HepG2 (cell line): ENCODE results near the gene ABCC3. TPM values are rescaled to one million over a fixed set of nuclear protein-coding genes. Genes with fewer than 3 reads are reported as not detected.
A peak's percentile ranks its signal among the peaks of the same experiment; 100 is the strongest.

Experiments used
- ATAC-seq: fragments of 200-7000 bp; cut with Tn5 transposase; 3 replicates; pipeline ENCODE4 v1.9.1; 2020; ENCODE audit warnings: mild to moderate bottlenecking, moderate library complexity
- BruUV-seq: library from RNA; stranded (reverse); fragments of 400-500 nt; replicated peaks from 2 replicates; lab custom pipeline; 2021; lab: Mats Ljungman, UMichigan
- CTCF ChIA-PET: fragments of 300-600 bp; formaldehyde crosslinking; extraction: SDS; loops from one replicate; lab custom pipeline; 2021; ENCODE audit warnings: low total read pairs, inconsistent platforms, low intra/inter-chr PET ratio; lab: Yijun Ruan, JAX
- POLR2A ChIA-PET: fragments of 350-600 bp; sonication (Branson Sonifier 250); formaldehyde crosslinking; loops from one replicate; lab custom pipeline; 2020; ENCODE audit warnings: antibody characterized with exemption, inconsistent platforms; lab: Yijun Ruan, JAX
- DNase-seq: peaks from one replicate; pipeline ENCODE4 v3.0.0-alpha.2; 2015; ENCODE audit warnings: low spot score
- FAIRE-seq: peaks from 3 replicates; lab custom pipeline; 2011; peaks lifted over from hg19 to GRCh38; lab: Jason Lieb, UNC
- H2AFZ ChIP-seq: one replicate; pipeline ENCODE4 v1.6.1; 2011; ENCODE audit warnings: low read length, inconsistent platforms
- H3K27ac ChIP-seq: fragments of 300-600 bp; 3 replicates; pipeline ENCODE4 v1.8.0; 2011; ENCODE audit warnings: mixed run types, mild to moderate bottlenecking, mixed read lengths, low read length, inconsistent platforms; ENCODE audit not compliant: insufficient read depth; ENCODE audit errors: extremely low read length
- H3K27me3 ChIP-seq, 2 experiments: fragments of 200-600 bp in 1 of 2; 2 replicates in 1 of 2; 3 replicates in 1 of 2; pipeline versions ENCODE4 v1.6.0 to v1.8.0; 2011; ENCODE audit warnings: low read length in 2 of 2, mild to moderate bottlenecking in 2 of 2, moderate library complexity in 2 of 2, inconsistent platforms in 1 of 2; ENCODE audit not compliant: insufficient read depth in 2 of 2, control insufficient read depth in 1 of 2
- H3K36me3 ChIP-seq, 2 experiments: fragments of 200-600 bp in 1 of 2; replicated peaks in 1 of 2; 2 replicates in 1 of 2; 3 replicates in 1 of 2; pipeline versions ENCODE4 v1.5.1 to v1.8.0; 2011; ENCODE audit warnings: low read length in 2 of 2, inconsistent platforms in 1 of 2; ENCODE audit not compliant: insufficient read depth in 2 of 2, control insufficient read depth in 1 of 2
- H3K4me1 ChIP-seq: 2 replicates; pipeline ENCODE4 v1.5.1; 2012; ENCODE audit warnings: low read length, inconsistent platforms; ENCODE audit not compliant: insufficient read depth
- H3K4me2 ChIP-seq: 2 replicates; pipeline ENCODE4 v1.6.0; 2011; ENCODE audit warnings: low read depth, low read length, inconsistent platforms
- H3K4me3 ChIP-seq, 3 experiments: fragments of 200-600 bp in 1 of 3; sonication (generic), shearing (Covaris generic) in 1 of 3; replicated peaks in 1 of 3; 2 replicates each; pipeline ENCODE4 v1.5.1; 2011 to 2016; ENCODE audit warnings: low read length in 3 of 3, inconsistent platforms in 2 of 3, low read depth in 2 of 3, mild to moderate bottlenecking in 2 of 3, control low read depth in 1 of 3, mixed read lengths in 1 of 3; ENCODE audit not compliant: insufficient read depth in 1 of 3
- H3K79me2 ChIP-seq: one replicate; pipeline ENCODE4 v1.6.1; 2011; ENCODE audit warnings: low read length, inconsistent platforms; ENCODE audit not compliant: insufficient read depth
- H3K9ac ChIP-seq: 2 replicates; pipeline ENCODE4 v1.6.0; 2011; ENCODE audit warnings: mild to moderate bottlenecking, low read depth, low read length, inconsistent platforms; ENCODE audit not compliant: insufficient read depth
- H3K9me3 ChIP-seq: 2 replicates; pipeline ENCODE4 v1.5.1; 2012; ENCODE audit warnings: mild to moderate bottlenecking, low read length
- H4K20me1 ChIP-seq: 2 replicates; pipeline ENCODE4 v1.6.0; 2011; ENCODE audit warnings: inconsistent platforms, mild to moderate bottlenecking, low read length, moderate library complexity; ENCODE audit not compliant: insufficient read depth
- HHEX ChIP-seq: IDR thresholded peaks from 2 replicates; pipeline ENCODE4 v1.6.1; 2016; ENCODE audit warnings: control low read depth
- NFIB ChIP-seq: sonication (generic); formaldehyde crosslinking; IDR thresholded peaks from 2 replicates; pipeline ENCODE4 v1.9.0; 2021; ENCODE audit warnings: missing genetic modification reagents, mild to moderate bottlenecking, borderline replicate concordance
- PAF1 ChIP-seq: IDR thresholded peaks from 2 replicates; pipeline ENCODE4 v1.6.1; 2016; ENCODE audit warnings: missing genetic modification reagents, missing compliant biosample characterization
- SSRP1 ChIP-seq: IDR thresholded peaks from 2 replicates; pipeline ENCODE4 v1.6.1; 2016; ENCODE audit warnings: control low read depth
- TCF7L2 ChIP-seq: IDR thresholded peaks from 2 replicates; pipeline ENCODE4 v1.6.1; 2011; ENCODE audit warnings: mild to moderate bottlenecking, low read depth, low read length, moderate library complexity
- XBP1 ChIP-seq: sonication (generic); formaldehyde crosslinking; IDR thresholded peaks from 2 replicates; pipeline ENCODE4 v1.5.0; 2020; ENCODE audit warnings: missing genetic modification reagents
- ZNF124 ChIP-seq: sonication (generic); formaldehyde crosslinking; IDR thresholded peaks from 2 replicates; pipeline ENCODE4 v1.4.0; 2020; ENCODE audit warnings: missing genetic modification reagents
- ZNF3 ChIP-seq: IDR thresholded peaks from 2 replicates; pipeline ENCODE4 v1.7.0; 2017; ENCODE audit warnings: inconsistent platforms
- ZNF577 ChIP-seq: sonication (generic); formaldehyde crosslinking; IDR thresholded peaks from 2 replicates; pipeline ENCODE4 v1.4.0; 2020; ENCODE audit warnings: mild to moderate bottlenecking, low read depth, missing genetic modification reagents, borderline replicate concordance
- WGBS: methylation state at CpG from one replicate; pipeline ENCODE4 v1.1.6; 2017; ENCODE audit warnings: low lambda C conversion rate; 5-methylcytosine and 5-hydroxymethylcytosine counted together
- in situ Hi-C: cut with HindIII; loops from 2 replicates; pipeline ENCODE4 v1.10.0; 2017; ENCODE audit warnings: low pct_unique_long_range_greater_than_20kb; ENCODE audit not compliant: extremely low pct_ligation_motif_present
- intact Hi-C: fragments of 100-400 bp; cut with micrococcal nuclease; formaldehyde crosslinking; loops from one replicate; pipeline ENCODE4 v1.10.0; 2022; ENCODE audit not compliant: unreplicated experiment
- polyA plus RNA-seq, 8 experiments: library from polyadenylated mRNA; depleted of rRNA in 3 of 8; stranded (reverse) in 7 of 8; unstranded in 1 of 8; fragments of >200 nt; fragmentation: Illumina TruSeq in 4 of 8; extraction: Trizol in 4 of 8; gene quantifications; 2 replicates each; pipeline versions ENCODE4 v1.2.1 to v1.2.3, GENCODE V29; 2011 to 2016; ENCODE audit warnings: low read depth in 4 of 8, missing spikeins in 1 of 8, mixed read lengths in 1 of 8; ENCODE audit not compliant: insufficient read depth in 1 of 8
- total RNA-seq, 5 experiments: library from RNA; depleted of rRNA; stranded (reverse); fragments of >200 nt; fragmentation: Illumina TruSeq; extraction: Trizol; gene quantifications; 2 replicates each; pipeline ENCODE4 v1.2.3, GENCODE V29; 2016; ENCODE audit warnings: low read depth in 1 of 5
- TF ChIP-seq, protein P1 (sequence below): sonication (generic); formaldehyde crosslinking; IDR thresholded peaks from 2 replicates; pipeline ENCODE4 v1.4.0; 2020; ENCODE audit warnings: mild to moderate bottlenecking, low read depth, missing genetic modification reagents
- TF ChIP-seq, protein P2 (sequence below): sonication (generic); formaldehyde crosslinking; conservative IDR thresholded peaks from 2 replicates; pipeline ENCODE4 v1.4.0; 2020; ENCODE audit warnings: missing genetic modification reagents
- TF ChIP-seq, protein P3 (sequence below): sonication (generic); formaldehyde crosslinking; IDR thresholded peaks from 2 replicates; pipeline ENCODE4 v1.8.1; 2022; ENCODE audit warnings: mild to moderate bottlenecking, missing genetic modification reagents
- TF ChIP-seq, protein P4 (sequence below): sonication (generic); formaldehyde crosslinking; IDR thresholded peaks from 2 replicates; pipeline ENCODE4 v1.5.0; 2020; ENCODE audit warnings: missing genetic modification reagents
- TF ChIP-seq, protein P5 (sequence below): IDR thresholded peaks from 2 replicates; pipeline ENCODE4 v1.6.1; 2016; ENCODE audit warnings: missing biosample characterization, missing genetic modification reagents, low read depth

ABCC3 gene
- total and polyA plus RNA-seq, 2 of the 13 experiments (the other 11 are each of a cell fraction or from before 2014, with no cell fraction given): 25.2 to 50.7 TPM

DNA sequence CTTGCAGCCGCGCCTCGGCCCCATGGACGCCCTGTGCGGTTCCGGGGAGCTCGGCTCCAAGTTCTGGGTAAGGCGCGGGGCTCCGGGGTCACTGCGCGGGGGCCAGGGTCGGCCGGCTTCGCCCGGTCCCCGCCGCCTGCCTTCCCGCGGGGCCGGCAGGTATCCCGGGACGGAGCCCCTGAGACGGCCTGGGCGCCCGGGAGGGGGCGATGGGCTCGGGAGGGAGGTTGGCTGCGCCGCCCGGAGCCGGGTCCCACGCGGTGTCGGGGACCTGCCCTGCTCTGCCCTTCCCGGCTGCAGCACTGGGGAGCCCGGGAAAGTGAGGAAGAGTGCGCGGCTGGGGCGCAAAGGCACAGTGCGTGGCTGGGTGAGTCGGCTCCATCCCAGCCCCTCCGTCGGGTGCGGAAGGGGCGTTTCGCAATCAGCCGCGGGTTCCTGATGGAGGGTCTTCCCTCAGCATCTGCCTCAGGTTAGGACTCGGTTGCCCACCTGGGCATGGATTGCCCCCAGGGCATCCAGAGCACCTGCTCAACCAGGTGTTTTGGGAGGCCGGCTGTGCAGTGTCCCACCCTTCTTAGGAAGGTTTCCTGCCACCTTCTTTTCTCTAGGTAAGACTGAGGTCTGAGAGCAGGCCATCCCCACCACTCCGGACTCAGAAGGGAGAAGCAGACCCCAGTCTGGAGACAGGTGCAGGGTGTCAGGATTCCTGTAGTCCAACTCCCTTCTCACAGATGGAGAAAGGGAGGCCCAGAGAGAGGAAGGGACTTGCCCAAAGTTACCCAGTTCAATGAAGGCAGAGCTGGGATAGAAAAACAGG is 442 bp downstream of the ABCC3 start:
- Histone ChIP-seq H3K9ac (peak overlapping the region; percentile 70), H3K4me1 (peaks cover 95% of the 10 kb centered on the region), H3K4me3 (peak overlapping the region; percentile 71 to 82 (median 76)), H3K27me3 (peaks cover 0 to 19% of the 10 kb centered on the region in 2 experiments; a peak in 2 of 5 replicates), H3K79me2 (peaks cover 9% of the 10 kb centered on the region), H3K36me3 (no peaks in the 10 kb centered on the region), H3K4me2 (peak overlapping the region; percentile 87), H3K27ac (peak overlapping the region; percentile 73), H4K20me1 (no peaks in the 10 kb centered on the region), H2AFZ (no peak overlapping the region), H3K9me3 (no peaks in the 10 kb centered on the region)
- POLR2A ChIA-PET: interaction anchor here (0.5 to 19.8 kb wide), 12 partner anchors 8 to 128 kb away, joined by 3 to 839 read pairs (median 5); partner anchors contain the start of gene ANKRD40
- intact Hi-C loops (loop anchor here (2.0 kb wide), 1 partner anchor 52 kb away; no protein-coding TSS in a partner anchor), in situ Hi-C loops (no loop called here)
- FAIRE-seq (no peak), DNase-seq (no peak), ATAC-seq (peak; percentile 19)
- CTCF ChIA-PET: interaction anchor here (0.5 kb wide), 1 partner anchor 70 kb away, joined by 3 read pairs; no protein-coding TSS in a partner anchor
- no TSS peak for BruUV-seq
- under 1% methylated on average over 21 of the region's 52 CpGs for WGBS
- TF ChIP-seq NFIB (CRISPR knock-in tag) (no peak), PAF1 (CRISPR knock-in tag) (no peak), XBP1 (CRISPR knock-in tag) (no peak), ZNF577 (no peak), ZNF124 (no peak), SSRP1 (CRISPR knock-in tag) (peak; percentile 31; the same call in 1 of the 2 replicates), ZNF3 (no peak), TCF7L2 (no peak), HHEX (CRISPR knock-in tag) (no peak)
- TF ChIP-seq, protein P1, sequence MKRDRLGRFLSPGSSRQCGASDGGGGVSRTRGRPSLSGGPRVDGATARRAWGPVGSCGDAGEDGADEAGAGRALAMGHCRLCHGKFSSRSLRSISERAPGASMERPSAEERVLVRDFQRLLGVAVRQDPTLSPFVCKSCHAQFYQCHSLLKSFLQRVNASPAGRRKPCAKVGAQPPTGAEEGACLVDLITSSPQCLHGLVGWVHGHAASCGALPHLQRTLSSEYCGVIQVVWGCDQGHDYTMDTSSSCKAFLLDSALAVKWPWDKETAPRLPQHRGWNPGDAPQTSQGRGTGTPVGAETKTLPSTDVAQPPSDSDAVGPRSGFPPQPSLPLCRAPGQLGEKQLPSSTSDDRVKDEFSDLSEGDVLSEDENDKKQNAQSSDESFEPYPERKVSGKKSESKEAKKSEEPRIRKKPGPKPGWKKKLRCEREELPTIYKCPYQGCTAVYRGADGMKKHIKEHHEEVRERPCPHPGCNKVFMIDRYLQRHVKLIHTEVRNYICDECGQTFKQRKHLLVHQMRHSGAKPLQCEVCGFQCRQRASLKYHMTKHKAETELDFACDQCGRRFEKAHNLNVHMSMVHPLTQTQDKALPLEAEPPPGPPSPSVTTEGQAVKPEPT (CRISPR knock-in tag): no peak
- TF ChIP-seq, protein P2, sequence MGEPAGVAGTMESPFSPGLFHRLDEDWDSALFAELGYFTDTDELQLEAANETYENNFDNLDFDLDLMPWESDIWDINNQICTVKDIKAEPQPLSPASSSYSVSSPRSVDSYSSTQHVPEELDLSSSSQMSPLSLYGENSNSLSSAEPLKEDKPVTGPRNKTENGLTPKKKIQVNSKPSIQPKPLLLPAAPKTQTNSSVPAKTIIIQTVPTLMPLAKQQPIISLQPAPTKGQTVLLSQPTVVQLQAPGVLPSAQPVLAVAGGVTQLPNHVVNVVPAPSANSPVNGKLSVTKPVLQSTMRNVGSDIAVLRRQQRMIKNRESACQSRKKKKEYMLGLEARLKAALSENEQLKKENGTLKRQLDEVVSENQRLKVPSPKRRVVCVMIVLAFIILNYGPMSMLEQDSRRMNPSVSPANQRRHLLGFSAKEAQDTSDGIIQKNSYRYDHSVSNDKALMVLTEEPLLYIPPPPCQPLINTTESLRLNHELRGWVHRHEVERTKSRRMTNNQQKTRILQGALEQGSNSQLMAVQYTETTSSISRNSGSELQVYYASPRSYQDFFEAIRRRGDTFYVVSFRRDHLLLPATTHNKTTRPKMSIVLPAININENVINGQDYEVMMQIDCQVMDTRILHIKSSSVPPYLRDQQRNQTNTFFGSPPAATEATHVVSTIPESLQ (CRISPR knock-in tag): no peak
- TF ChIP-seq, protein P3, sequence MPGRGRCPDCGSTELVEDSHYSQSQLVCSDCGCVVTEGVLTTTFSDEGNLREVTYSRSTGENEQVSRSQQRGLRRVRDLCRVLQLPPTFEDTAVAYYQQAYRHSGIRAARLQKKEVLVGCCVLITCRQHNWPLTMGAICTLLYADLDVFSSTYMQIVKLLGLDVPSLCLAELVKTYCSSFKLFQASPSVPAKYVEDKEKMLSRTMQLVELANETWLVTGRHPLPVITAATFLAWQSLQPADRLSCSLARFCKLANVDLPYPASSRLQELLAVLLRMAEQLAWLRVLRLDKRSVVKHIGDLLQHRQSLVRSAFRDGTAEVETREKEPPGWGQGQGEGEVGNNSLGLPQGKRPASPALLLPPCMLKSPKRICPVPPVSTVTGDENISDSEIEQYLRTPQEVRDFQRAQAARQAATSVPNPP (CRISPR knock-in tag): 0 out of 2 replicates have a peak, but pooled peaks have one; percentile 17
- TF ChIP-seq, protein P4, sequence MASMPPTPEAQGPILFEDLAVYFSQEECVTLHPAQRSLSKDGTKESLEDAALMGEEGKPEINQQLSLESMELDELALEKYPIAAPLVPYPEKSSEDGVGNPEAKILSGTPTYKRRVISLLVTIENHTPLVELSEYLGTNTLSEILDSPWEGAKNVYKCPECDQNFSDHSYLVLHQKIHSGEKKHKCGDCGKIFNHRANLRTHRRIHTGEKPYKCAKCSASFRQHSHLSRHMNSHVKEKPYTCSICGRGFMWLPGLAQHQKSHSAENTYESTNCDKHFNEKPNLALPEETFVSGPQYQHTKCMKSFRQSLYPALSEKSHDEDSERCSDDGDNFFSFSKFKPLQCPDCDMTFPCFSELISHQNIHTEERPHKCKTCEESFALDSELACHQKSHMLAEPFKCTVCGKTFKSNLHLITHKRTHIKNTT (CRISPR knock-in tag): no peak
- TF ChIP-seq, protein P5, sequence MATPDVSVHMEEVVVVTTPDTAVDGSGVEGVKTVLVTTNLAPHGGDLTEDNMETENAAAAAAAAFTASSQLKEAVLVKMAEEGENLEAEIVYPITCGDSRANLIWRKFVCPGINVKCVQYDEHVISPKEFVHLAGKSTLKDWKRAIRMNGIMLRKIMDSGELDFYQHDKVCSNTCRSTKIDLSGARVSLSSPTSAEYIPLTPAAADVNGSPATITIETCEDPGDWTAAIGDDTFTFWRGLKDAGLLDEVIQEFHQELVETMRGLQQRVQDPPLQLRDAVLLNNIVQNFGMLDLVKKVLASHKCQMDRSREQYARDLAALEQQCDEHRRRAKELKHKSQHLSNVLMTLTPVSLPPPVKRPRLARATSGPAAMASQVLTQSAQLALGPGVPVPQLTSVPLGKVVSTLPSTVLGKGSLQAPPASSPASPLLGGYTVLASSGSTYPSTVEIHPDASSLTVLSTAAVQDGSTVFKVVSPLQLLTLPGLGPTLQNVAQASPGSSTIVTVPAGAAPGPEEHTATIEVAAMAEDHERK (CRISPR knock-in tag): no peak
